Rectal smooth muscle tissue (tissue), 1 donor: Measurements from ENCODE around the gene SGCA.

Experiments used
- H3K27ac ChIP-seq: one replicate; pipeline ENCODE4 v1.7.0; 2013; ENCODE audit warnings: low read depth, low read length, inconsistent platforms
- H3K27me3 ChIP-seq: one replicate; pipeline ENCODE4 v1.7.0; 2013; ENCODE audit warnings: low read length; ENCODE audit not compliant: control insufficient read depth, insufficient read depth
- H3K36me3 ChIP-seq: one replicate; pipeline ENCODE4 v1.7.0; 2013; ENCODE audit warnings: low read length; ENCODE audit not compliant: control insufficient read depth, insufficient read depth
- H3K4me1 ChIP-seq: one replicate; pipeline ENCODE4 v1.7.0; 2013; ENCODE audit warnings: low read length; ENCODE audit not compliant: control insufficient read depth, insufficient read depth
- H3K4me3 ChIP-seq: one replicate; pipeline ENCODE4 v1.7.0; 2013; ENCODE audit warnings: low read length
- H3K9ac ChIP-seq: one replicate; pipeline ENCODE4 v1.7.0; 2013; ENCODE audit warnings: low read length

SGCA gene

DNA sequence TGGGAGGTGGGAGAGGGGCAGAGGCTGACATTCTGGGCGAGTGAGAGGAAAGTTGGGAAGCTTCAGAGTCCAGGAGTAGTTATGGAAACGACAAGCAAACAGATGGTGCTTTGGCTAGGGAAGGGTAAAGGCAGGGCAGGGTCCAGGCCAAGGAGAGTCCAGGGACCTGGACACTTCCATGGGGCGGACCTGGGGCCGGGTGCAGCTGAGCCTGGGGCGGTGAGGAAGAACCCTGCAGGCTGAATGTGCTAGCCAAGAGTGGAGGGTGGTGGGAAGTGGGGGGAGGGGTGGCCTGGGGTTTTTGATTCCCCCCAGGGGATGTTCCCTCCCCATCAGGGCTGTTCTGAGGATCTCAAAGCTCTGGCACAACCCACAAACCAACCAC lies 18.0 kb upstream of the SGCA start:
- Histone ChIP-seq H3K4me3 (peak overlapping the region; percentile 67), H3K27me3 (no peaks in the 10 kb centered on the region), H3K9ac (no peak overlapping the region), H3K4me1 (peaks cover 19% of the 10 kb centered on the region), H3K27ac (peak overlapping the region; percentile 68), H3K36me3 (peaks cover 19% of the 10 kb centered on the region)

DNA sequence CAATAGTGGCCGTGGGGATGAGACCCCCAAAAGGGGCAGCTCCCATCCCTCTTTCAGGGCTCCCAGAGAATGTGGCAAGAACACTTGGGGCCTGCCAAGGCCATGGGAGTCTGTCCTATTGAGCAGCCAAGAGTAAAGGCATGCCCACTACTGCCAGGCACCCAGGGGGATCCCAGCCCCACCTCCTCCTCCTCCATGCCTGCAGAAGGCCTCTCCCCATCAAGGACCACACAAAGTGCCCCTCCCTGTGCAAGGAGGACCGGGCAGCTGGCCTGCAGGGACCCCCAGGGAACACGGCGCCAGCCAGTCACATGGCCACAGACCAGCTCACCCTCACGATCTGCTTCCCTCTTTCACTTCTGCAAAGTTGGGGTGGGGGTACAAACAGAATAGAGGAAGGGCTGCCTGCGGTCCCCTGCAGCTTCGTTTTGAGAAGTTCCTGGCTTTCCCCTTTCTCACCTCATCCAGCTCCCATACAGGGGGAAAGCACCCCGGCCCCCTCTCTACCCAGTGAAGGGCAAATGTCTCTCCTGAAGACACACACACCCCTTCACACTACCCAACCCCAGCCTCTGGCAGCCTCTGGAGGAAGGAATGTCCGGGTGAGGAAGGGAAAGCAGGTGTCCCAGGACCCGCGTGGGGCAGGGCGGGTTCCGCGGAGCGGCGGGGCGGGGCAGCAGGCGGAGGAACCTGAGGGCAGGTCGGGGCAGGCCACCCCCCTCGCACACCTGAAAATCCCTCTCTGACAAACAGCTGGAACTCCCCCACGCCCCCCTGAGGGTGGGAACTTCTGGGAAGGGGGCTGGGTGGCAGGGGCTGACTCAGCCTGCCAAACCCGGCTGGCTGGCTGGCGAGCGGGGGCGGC lies 17.3 kb upstream of the SGCA start:
- Histone ChIP-seq H3K4me1 (peaks cover 19% of the 10 kb centered on the region), H3K9ac (peak overlapping the region; percentile 47), H3K27ac (peak overlapping the region; percentile 68), H3K4me3 (peak overlapping the region; percentile 67), H3K27me3 (no peaks in the 10 kb centered on the region), H3K36me3 (peaks cover 16% of the 10 kb centered on the region)

DNA sequence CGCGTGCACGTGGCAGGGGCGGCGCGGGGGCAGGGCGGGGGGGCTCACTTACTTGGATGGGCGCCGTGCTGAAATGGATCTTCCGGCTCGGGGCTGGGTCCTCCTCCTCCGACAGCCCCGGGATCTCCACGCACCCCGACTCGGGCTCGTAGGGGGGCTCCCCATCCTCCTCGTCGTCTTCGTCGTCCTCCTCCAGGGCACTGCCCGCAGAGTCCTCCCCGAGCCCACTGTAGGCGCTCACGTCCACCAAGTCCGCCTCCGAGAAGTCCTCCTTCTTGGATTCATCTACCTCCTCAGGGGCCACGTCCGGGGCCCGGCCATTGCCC lies 16.8 kb upstream of the SGCA start:
- H3K4me3 ChIP-seq = peak overlapping the region; percentile 81
- peaks cover 19% of the 10 kb centered on the region for H3K4me1 ChIP-seq
- H3K27ac ChIP-seq = peak overlapping the region; percentile 69
- H3K27me3 ChIP-seq = no peaks in the 10 kb centered on the region
- H3K36me3 ChIP-seq = peaks cover 12% of the 10 kb centered on the region
- H3K9ac ChIP-seq = no peak overlapping the region

DNA sequence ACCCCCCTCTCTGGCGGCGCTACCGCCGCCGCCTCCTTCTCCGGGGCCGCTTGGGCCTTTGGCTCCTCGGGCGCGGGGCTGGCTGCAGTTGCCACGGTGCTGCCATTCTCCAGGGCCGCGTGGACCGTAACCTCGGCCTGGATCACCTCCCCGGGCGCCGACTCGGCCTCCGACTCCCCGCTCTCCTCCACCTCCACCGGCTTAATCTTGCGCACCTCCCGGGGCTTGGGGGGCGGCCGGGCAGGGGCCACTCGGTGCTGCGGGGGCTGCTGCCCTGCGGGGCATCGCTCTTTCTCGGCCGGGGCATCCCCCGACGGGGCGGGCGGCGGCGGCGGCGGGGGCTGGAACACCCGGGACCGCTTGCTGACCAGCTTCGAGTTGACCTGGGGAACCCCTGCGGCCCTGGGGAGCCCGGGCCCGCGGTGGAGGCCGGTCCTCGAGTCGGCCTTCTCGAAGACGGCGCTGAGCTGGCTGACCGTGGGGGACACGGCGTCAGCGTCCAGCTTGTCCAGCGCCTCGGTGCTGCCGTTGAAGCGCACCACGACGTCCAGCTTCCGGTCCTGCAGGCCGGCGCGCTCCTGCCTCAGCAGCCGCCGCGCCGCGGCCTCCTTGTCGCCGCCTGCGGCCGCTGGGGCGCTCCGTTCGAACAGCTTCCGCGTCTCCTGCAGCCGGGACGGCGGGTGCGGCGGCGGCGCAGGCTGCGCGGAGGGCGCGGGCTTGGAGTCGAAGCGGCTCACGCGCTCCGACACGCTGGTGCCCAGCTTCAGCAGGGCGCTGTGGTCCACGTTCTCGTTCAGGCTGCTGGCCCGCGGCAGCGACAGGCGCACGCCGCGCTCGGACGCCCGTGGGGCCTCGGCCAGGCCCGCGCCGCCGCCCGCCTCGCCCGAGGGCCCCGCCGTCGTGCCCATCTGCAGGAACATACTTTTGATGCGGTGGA lies 16.1 kb upstream of the SGCA start:
- Histone ChIP-seq H3K9ac (peak overlapping the region; percentile 27), H3K36me3 (peaks cover 7% of the 10 kb centered on the region), H3K4me1 (peaks cover 21% of the 10 kb centered on the region), H3K27ac (peak overlapping the region; percentile 69), H3K4me3 (peak overlapping the region; percentile 81), H3K27me3 (no peaks in the 10 kb centered on the region)

DNA sequence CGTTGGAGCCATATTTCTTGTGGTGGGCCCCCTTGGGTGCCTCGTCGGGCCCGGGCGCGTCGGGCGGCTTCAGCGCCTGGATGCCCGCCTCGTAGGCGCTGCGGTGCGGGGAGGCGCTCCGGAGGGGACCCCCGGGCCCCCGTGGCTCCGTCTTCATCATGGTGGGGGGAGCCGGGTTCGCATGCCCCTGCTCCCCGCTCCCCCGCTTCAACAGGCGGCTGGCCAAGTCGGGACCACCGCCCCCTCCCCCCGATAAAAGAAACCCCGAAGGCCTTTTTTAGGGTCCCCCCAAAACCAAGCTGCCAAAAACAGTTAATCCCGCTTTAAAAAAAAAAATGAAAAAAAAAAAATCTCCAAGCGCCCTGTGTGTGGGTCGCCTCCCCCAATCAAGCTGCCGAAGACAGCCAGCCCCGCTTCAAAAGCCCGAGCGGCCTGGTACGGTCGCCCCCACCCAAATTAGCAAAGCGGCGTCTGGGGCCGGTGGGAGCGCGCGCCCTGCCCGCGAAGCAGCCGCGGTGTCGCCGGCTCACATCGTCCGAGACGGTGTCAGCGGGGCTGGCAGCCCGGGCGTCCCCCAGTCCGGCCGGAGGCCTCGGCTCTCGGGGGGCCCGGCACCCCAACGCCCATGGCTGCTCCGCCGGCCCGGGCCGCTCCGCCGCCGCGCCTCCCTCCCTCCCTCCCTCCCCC lies 15.3 kb upstream of the SGCA start, which contains the start of gene PPP1R9B:
PPP1R9B (minus strand) TSS at position 324 of the 687 bp plus-strand sequence; CDS start at position 160, 164 bp downstream.
- H3K27me3 ChIP-seq = no peaks in the 10 kb centered on the region
- peak within 1 kb of the TSS; percentile 50 for H3K9ac ChIP-seq
- peaks cover 24% of the 10 kb centered on the region for H3K4me1 ChIP-seq
- H3K36me3 ChIP-seq = peaks cover 3% of the 10 kb centered on the region
- H3K4me3 ChIP-seq = peak within 1 kb of the TSS; percentile 81
- peak within 1 kb of the TSS; percentile 79 for H3K27ac ChIP-seq

DNA sequence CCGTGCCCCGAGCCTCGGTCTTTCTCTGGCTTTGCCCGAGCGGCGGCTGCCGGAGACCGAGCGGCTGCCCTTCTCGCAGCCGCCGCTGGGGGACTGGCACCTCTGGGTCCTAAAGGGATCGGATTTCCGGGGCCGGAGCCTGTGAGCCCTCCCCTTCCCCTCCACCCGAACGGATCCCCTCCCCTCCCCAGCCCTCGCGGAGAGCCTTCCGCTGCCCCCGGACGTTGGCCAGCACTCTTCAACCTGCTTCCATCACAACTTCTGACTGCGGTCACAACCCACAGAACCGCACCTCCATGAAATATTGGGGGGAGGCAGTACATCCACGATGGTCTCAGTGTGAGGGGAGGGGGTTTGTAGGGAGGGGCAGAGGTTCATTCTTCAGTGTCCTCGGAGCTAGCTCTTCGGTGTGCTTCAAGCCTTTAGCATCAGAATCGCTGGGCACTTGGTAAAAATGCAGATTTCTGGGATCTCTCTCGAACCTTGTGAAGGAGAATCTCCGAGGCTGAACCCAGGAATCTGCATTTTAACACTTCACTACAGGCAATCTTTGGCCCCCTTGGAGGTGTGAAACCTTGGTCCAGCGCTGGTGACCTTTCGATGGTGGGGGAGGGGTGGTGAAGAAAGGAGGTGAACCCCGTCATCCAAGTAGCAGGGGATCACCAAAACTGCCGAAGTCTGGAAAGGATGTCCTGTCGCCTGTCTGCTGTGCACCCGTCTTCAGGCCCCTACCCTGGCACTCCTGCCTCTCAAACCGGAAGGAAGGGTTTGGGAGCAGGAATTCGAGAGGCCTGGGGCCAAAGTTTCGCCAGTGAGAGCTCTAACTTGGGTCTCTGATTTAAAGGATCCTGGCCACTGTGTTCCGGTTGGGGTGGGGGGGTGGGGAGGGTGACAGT lies 14.5 kb upstream of the SGCA start:
- Histone ChIP-seq H3K27ac (peak overlapping the region; percentile 79), H3K27me3 (no peaks in the 10 kb centered on the region), H3K36me3 (no peaks in the 10 kb centered on the region), H3K9ac (peak overlapping the region; percentile 50), H3K4me1 (peaks cover 25% of the 10 kb centered on the region), H3K4me3 (peak overlapping the region; percentile 81)

DNA sequence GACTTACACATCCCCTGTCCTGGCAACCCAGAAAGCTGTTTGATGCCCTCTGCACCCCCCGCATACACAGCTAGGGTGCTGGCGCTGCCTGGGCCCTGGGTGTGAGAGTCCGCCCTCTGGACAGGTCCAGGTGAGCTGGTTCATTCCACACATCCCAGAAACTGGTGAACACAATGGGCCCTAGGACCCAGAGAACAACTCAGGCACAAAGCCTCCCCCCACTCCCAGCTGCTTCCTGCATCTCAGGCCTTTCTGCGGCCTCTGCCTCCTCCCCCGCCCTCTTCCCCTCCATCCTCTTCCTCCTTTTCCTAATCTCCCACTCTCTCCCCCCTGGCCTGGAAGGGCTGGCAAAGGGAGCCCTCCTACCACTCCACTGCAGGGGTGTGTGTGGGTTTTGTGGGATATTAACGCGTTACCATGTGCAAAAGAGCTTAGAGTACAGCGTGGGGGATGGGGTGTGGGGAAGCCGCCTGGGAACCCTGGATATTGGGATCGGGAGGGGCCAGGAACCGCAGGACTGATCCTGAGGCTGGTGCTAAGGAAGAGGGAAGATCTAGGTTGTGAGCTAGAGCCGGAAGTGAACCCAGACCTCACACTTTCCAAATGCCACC lies 13.8 kb upstream of the SGCA start:
- H3K4me1 ChIP-seq = peaks cover 20% of the 10 kb centered on the region

DNA sequence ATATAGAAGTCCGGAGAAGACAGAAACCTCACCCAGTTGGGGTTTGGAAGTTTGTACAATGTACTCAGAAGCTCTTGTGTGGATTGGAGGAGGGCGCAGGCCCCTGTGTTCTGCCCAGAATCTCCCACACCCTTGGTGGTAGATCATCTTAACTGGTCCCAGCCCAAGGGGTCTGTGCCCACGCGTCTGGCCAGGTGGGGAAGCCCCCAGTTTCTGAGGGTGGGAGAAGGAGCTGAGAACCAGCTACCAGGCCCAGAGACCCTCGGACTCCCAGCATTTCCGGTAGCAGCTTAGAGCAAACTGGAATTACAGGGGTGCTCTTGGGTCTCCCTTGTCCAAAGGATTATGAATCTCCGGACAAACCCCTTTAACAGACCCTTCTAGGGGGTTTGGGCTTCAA lies 13.1 kb upstream of the SGCA start:
- H3K4me3 ChIP-seq = no peak overlapping the region
- no peaks in the 10 kb centered on the region for H3K27me3 ChIP-seq
- peak overlapping the region; percentile 79 for H3K27ac ChIP-seq
- no peaks in the 10 kb centered on the region for H3K36me3 ChIP-seq
- peaks cover 20% of the 10 kb centered on the region for H3K4me1 ChIP-seq
- no peak overlapping the region for H3K9ac ChIP-seq

More for the DNA sequence above, 13.8 kb upstream of the SGCA start:
- no peaks in the 10 kb centered on the region for H3K36me3 ChIP-seq
- H3K27ac ChIP-seq = peak overlapping the region; percentile 79
- H3K27me3 ChIP-seq = no peaks in the 10 kb centered on the region
- H3K9ac ChIP-seq = peak overlapping the region; percentile 88
- H3K4me3 ChIP-seq = peak overlapping the region; percentile 61

DNA sequence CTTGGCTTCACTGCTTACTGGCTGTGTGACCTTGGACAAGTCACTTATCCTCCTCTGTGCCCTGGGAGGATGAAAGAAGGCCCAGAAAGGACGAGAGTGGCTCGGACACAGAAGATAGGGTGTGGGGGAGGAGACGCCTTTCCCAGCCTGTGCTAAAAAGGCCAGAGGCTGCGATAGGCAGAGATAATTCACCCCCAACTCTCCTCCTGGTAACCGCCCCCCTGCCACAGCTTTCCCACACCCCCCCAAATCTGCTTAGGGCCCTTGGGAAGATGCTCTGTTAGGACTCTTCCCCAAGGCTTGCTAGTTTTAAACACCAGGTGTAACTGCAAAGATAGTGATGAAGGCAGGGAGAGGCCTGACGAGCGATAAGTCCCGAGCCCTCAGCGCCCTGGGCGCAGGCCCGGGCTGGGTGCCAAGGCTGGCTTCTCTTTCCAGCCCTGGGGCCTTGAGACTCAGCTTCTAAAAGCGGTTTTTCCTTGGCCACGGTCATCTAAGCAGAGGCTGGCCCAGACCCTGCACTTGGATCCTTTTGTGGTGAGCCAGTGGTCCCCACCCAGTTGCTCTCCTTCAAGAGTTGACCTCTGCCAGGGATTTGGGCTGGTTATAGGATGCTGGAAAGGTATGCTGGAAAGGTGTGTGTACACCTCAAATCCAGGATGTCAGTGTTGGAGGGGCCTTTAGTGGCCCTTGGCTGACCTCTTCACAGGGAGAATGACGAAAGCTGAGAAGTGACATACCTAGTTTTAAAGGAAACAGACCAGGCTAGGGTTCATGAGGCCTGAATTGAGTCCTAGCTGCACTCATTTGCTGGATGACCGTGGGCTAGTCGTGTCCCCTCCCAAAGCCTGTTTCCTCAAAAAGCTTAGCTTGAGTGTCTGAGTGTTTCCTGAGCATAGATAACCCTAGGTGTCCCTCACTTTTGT lies 11.9 kb upstream of the SGCA start:
- Histone ChIP-seq H3K9ac (no peak overlapping the region), H3K4me1 (peaks cover 17% of the 10 kb centered on the region)

DNA sequence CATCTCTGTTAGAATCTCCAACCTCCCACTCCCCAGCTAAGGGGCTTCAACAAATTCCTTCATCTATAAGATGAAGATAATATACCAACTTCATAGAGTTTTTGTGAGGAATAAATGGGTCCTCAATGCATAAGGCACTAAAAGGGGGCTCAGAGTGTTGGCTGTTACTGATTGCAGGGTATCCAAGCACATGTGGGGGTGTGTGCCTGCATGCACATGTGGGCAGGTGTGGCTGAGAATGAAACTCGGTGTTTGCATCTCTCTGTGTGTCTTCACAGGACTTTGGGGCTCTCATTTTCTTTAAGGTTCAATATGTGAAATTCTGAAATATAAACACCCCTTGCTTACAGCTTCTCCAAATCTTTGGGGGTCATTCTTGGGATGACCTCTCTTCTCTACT lies 11.2 kb upstream of the SGCA start:
- Histone ChIP-seq H3K4me1 (peaks cover 17% of the 10 kb centered on the region), H3K4me3 (no peak overlapping the region), H3K36me3 (no peaks in the 10 kb centered on the region), H3K27ac (no peak overlapping the region), H3K9ac (no peak overlapping the region), H3K27me3 (no peaks in the 10 kb centered on the region)

More for the DNA sequence above, 11.9 kb upstream of the SGCA start:
- Histone ChIP-seq H3K27me3 (no peaks in the 10 kb centered on the region), H3K4me3 (no peak overlapping the region), H3K27ac (peak overlapping the region; percentile 11), H3K36me3 (no peaks in the 10 kb centered on the region)
